Colon (tissue), 2 donors: ENCODE data around the gene SRPK3.

Experiments
- FAIRE-seq: peaks from 2 replicates; lab custom pipeline; 2012; peaks lifted over from hg19 to GRCh38; lab: Jason Lieb, UNC
- donor health status: control.
- donor health status: control.

Gene SRPK3

DNA sequence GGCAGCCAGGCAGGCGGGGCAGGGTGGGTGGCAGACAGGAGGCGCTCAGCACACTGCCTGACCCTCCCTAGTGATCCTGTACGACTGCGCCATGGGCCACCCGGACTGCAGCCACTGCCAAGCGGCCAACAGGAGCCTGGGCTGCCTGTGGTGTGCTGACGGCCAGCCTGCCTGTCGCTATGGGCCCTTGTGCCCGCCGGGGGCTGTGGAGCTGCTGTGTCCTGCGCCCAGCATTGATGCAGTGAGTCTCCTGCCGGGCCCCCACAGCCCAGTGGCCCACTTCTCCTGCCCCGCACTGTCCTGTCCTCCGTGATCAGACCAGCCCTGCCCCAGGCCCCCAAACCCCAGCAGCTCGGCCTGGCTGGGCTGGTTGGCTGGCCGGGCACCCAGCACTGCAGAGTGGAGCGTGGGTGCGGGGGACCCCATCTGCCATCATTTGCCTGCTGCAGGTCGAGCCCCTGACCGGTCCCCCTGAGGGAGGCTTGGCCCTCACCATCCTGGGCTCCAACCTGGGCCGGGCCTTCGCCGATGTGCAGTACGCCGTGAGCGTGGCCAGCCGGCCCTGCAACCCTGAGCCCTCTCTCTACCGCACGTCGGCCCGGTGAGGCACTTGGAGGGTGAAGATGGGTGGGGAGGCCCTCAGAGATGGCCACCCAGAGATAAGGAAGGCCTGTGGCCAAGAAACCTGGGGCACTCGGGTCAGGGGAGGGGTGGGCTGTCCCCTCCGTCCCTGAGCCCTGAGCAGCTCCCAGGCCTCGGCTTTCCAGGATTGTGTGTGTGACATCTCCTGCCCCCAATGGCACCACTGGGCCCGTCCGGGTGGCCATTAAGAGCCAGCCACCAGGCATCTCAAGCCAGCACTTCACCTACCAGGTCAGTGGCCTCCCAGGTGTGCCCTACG lies 9.2 kb upstream of the SRPK3 start:
- FAIRE-seq = no peak

GRCh38 chrX:153772316-153773217 lies 8.3 kb upstream of the SRPK3 start:
- no peak for FAIRE-seq

- FAIRE-seq = no peak
Measured at GRCh38 chrX:153773218-153773611, 7.6 kb upstream of the SRPK3 start.

- no peak for FAIRE-seq
Measured at GRCh38 chrX:153773741-153774575, 6.9 kb upstream of the SRPK3 start.

GRCh38 chrX:153774576-153775292 lies 6.1 kb upstream of the SRPK3 start:
- no peak for FAIRE-seq

DNA sequence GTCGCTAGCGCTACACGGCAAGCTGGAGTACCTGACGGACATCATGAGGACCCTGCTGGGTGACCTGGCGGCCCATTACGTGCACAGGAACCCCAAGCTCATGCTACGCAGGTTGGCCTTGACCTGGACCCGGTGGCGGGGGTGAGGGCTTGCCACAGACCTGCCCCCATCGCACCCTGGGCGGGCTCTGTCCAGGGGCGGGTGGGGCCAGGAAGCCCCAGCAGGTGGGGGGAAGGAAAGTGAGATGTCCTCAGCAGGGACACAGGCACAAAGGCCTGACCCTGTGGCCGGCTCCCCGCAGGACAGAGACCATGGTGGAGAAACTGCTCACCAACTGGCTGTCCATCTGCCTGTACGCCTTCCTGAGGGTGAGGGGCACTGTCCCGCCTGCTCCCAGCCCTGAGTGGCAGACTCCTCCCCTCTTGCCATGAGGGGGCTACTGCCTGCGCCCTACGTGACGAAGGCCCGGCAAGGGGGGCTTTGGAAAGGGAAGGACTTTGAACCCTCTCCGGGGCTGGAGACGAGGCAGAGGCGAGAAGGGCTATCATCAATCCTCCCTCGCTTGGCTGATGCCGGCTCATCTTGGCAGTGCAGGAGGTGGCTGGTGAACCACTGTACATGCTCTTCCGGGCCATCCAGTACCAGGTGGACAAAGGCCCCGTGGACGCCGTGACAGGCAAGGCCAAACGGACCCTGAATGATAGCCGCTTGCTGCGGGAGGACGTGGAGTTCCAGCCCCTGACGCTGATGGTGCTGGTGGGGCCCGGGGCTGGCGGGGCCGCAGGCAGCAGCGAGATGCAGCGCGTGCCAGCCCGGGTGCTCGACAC lies 5.3 kb upstream of the SRPK3 start:
- FAIRE-seq = no peak

DNA sequence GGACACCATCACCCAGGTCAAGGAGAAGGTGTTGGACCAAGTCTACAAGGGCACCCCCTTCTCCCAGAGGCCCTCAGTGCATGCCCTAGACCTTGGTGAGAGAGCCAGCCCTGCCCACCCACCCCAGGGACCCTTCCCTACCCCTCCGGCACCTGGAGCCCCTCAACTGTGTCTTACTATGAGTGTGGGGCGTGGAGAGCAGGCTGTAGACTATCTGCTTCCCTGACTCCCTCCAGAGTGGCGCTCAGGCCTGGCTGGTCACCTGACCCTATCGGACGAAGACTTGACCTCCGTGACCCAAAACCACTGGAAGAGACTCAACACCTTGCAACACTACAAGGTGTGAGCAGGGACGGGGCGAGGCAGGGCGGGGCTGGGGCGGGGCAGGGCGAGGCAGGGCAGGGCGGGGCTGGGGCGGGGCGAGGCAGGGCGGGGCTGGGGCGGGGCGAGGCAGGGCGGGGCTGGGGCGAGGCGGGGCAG lies 4.7 kb upstream of the SRPK3 start:
- no peak for FAIRE-seq

DNA sequence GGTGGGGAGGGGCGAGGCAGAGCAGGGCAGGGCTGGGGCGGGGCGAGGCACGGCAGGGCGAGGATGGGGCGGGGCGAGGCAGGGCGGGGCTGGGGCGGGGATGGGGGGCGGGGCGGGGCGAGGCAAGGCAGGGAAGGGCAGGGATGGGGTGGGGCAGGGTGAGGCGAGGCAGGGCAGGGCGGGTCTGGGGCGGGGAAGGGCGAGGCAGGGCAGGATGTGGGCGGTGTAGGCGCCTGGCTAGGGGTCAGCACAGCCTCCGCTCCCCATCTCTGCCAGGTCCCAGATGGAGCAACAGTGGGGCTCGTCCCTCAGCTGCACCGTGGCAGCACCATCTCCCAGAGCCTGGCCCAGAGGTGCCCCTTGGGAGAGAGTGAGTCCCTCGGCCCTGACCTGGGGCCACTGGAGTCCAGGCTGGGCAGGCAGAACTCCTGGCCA lies 4.2 kb upstream of the SRPK3 start:
- no peak for FAIRE-seq

DNA sequence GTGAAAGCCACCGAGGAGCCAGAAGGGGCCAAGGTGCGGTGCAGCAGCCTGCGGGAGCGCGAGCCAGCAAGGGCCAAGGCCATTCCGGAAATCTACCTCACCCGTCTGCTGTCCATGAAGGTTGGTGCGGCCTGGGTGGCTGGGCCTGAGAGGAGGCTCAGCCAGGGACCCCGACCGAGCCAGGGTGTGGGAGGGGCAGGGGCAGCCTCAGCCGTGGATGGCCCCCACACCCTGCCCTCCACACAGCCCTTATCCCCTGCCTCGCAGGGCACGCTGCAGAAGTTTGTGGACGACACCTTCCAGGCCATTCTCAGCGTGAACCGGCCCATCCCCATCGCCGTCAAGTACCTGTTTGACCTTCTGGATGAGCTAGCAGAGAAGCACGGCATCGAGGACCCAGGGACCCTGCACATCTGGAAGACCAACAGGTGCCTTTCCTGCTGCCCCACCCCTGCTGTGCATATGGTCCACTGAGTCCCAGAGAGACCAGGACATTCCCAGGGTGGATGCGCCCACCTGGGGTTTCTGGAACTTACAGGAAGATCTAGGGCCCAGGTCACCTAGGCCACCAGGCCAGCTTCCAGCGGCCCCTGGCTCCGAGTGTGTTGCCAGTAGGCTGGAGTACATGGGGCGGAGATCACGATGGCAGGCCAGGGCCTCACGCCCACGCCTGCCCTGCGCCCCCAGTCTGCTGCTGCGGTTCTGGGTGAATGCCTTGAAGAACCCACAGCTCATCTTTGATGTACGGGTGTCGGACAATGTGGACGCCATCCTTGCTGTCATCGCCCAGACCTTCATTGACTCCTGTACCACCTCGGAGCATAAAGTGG lies 3.4 kb upstream of the SRPK3 start:
- FAIRE-seq = no peak

- no peak for FAIRE-seq
Measured at GRCh38 chrX:153778181-153778580, 2.7 kb upstream of the SRPK3 start.

DNA sequence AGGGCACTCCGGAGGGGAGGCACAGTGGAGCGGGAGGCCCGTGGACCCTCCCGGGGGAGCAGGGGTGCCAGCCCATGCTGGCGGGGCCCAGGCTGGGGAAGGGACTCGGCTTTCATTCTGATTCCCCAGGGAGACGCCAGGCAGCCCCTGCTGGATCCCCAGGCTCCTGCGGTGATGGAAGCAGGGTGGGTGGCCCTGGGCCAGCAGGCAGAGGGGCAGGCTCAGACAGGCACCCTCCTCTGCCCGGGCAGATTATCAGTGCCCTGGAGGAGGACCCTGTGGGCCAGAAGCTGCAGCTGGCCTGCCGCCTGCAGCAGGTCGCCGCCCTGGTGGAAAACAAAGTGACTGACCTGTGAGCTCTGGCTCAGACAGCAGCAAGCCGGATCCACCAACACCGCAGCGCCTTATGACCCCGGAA lies 2.1 kb upstream of the SRPK3 start:
- FAIRE-seq = no peak

DNA sequence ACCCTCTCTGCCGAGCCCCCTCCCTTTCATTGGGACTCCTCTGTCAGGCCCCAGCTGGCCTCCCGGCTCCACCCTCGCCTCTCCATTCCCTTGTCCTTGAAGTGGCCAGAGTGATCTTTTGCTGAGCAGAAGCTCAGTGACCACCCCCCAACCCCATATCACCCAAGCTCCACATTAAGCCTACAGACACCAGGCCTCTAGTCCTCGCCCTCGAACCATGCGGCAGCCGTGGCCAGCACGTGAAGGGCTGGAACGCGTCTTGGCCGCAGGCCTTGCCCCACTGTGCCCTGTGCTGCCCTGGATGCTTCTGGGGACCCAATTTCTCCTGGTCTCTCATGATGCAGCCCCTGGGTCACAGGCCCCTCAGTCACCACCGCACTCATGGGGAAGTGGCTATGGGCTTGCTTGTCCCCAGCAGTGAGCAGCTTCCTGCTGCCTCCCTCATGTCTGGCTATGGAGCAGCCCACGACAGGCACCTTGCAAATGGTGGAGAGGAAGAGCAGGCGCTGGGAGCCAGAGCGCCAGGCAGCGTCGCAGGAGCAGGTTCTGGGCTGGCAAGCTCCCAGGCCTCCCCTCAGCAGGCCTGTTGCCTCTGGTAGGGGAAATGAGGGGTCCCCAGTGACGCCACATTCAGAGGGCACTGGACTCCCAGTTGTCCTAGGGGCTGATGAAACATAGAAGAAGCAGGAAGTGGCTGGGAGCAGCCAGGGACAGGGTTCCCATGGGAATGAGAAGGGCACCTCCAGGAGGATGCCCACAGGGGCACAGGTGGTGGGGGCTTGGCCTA lies 757 bp upstream of the SRPK3 start:
- FAIRE-seq = no peak

DNA sequence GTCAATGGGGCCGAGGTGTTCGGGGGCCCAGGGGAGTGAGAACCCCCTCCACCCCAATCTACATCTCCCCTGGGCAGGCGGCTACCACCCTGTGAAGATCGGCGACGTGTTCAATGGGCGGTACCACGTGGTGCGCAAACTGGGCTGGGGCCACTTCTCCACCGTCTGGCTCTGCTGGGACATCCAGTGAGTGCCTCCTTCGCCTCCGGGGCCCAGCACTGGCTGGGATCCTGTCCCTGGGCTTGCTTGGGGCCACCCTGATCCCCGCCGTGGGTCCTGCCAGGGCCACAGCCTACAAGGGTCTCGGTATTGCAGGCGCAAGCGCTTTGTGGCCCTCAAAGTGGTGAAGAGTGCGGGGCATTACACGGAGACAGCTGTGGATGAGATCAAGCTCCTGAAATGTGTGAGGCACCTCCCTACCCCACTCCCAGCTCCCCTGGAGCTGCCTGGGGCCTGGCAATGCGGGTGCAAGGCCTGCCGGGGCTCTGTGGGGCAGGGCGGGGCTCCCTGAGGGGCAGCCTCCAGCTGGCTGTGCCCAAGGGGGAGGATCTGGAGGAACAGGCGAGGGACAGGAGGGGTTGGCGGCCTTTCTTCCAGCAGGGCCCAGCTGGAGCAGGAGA lies 697 bp downstream of the SRPK3 start:
- no peak for FAIRE-seq

DNA sequence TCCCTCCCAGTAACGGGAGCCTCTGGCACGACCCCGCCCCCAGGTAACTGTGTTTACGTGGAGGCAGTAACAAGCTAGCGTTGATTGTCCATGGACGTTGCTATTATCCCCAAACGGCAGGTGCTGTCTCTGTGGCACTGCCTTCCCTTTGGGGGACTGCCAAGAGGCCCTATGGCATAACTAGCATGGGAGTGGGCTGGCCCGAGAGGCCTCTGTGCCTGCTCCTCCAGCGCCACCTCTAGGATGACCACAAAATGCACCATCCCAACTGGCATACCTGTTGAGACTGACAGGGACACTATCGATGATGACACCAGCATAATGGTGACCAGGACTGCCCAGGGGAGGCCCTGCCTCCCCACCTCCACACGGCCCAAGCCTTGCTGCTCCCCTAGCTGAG lies 1.5 kb downstream of the SRPK3 start:
- FAIRE-seq = no peak

- no peak for FAIRE-seq
Measured at GRCh38 chrX:153782871-153783270, 2.0 kb downstream of the SRPK3 start.

DNA sequence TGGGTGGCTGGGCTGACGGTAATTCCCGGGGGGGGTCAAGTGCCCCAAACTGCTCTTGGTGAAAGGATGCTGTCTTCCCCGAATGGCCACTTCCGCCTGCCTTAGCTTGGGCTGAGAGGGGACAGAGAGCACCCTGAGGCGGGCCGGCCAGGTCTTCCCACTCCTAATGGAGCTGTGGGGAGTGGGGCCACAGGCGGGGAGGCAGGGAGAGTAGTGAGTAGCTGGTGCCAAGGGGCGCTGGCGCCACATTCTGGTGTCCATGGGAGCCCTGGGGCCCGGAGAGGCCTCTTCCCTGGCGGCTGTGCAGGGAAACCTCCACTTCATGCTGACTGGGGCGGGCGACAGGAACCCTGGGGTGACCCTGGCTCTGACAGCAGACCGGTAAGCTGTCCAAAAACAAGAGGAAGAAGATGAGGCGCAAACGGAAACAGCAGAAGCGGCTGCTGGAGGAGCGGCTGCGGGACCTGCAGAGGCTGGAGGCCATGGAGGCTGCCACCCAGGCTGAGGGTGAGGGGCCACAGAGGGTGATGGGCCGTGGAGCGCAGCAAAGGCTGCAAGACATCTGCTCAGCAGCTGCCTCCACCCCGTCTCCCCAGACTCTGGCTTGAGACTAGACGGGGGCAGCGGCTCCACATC lies 2.7 kb downstream of the SRPK3 start:
- FAIRE-seq = no peak

DNA sequence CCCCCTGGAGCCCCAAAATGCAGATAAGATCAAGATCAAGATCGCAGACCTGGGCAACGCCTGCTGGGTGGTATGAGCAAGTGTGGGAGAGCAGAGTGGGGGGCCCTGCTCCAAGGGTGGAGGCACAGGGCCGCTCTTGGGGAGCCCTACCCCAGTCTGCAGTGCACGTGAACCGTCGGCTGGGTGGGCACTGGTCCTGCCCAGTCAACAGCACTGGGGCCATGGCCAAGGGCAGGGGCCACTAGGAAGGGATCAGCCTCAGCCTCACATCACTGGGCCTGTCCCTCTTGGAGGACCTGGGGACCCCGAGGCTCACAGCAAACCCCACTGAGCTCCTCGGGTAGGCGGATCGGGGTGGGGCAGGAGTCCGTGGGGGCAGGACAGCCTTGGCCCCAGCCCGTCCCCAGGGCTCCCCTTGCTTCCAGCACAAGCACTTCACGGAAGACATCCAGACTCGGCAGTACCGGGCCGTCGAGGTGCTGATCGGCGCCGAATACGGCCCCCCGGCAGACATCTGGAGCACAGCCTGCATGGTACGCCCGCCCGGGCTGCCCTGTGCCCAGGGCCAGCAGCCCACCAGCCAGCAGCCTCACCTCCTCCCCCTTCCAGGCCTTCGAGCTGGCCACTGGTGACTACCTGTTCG lies 3.6 kb downstream of the SRPK3 start:
- no peak for FAIRE-seq
